ENCODE data around the gene CEP72.

The CEP72 gene

DNA sequence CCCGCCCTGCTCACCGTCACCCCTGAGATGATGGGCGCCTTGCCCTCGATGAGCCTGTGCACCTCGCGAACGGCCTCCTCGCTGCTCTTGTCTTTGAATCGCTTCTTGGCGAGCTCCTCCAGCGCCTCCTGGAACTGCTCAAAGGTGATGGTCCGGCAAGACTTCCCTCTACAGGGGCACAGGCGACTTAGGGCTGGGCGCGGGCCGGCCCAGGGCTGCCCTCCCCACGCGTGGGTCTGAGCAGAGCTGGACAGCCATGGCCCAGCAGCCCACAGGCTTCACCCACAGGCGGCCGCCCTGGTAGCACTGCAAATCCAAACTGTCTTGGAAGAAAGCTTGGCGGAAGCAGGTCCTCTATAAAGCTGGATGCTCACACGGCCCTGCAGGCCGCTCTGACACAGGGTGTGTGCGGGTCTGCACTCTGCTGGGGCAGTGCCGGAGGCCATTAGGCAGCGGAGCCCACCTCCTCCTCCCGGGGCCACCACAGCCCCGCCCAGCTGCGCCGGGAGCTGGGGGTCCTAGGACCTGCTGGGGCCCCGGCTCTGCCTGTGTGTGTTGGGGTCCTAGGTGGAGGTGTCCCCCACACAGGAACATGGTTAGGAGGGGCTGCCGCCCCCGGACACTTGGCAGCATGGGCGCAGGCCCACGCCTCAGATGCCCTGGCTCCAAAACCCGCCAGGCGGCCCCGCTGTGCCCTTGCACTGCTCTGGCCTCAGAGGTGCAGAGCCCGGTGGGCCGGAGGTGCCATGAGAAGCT is 54.0 kb downstream of the CEP72 start:
- H3K4me1 ChIP-seq (ENCODE audit: control insufficient read depth, low read length), result no peaks in the 10 kb centered on the region
- H3K36me3 ChIP-seq (ENCODE audit: control insufficient read depth, low read length), result peaks cover 29% of the 10 kb centered on the region

GRCh38 chr5:666816-667498 is 54.8 kb downstream of the CEP72 start:
- Histone ChIP-seq H3K4me1 (ENCODE audit: control insufficient read depth, low read length) (no peaks in the 10 kb centered on the region), H3K4me3 (ENCODE audit: low read length) (no peak overlapping the region), H3K9me3 (ENCODE audit: control insufficient read depth, insufficient read depth, low read length) (no peaks in the 10 kb centered on the region), H3K27ac (ENCODE audit: low read depth, low read length) (no peak overlapping the region), H4K20me1 (ENCODE audit: control insufficient read depth, insufficient read depth, low read depth, low read length) (no peaks in the 10 kb centered on the region), H3F3A (ENCODE audit: control insufficient read depth, insufficient read depth) (no peaks in the 10 kb centered on the region), H3K79me2 (ENCODE audit: control insufficient read depth, low read length) (no peaks in the 10 kb centered on the region), H3K4me2 (ENCODE audit: low read length) (no peak overlapping the region), H3K27me3 (ENCODE audit: control insufficient read depth, low read length) (no peaks in the 10 kb centered on the region), H3K36me3 (ENCODE audit: control insufficient read depth, low read length) (peaks cover 21% of the 10 kb centered on the region), H3K9me2 (replicated peaks; ENCODE audit: control insufficient read depth, low read length) (no peaks in the 10 kb centered on the region)
- TF ChIP-seq EZH2phosphoT487 (IDR thresholded peaks at IDR 0.05; ENCODE audit: borderline replicate concordance, low read length) (no peak), CTCF (IDR thresholded peaks at IDR 0.05; ENCODE audit: low read depth, low read length, poor library complexity, severe bottlenecking) (no peak)

More for the DNA sequence above, 54.0 kb downstream of the CEP72 start:
- no peak for TF ChIP-seq CTCF (IDR thresholded peaks at IDR 0.05; ENCODE audit: low read depth, low read length, poor library complexity, severe bottlenecking)
- TF ChIP-seq EZH2phosphoT487 (IDR thresholded peaks at IDR 0.05; ENCODE audit: borderline replicate concordance, low read length), result no peak
- H3K4me3 ChIP-seq (ENCODE audit: low read length), result no peak overlapping the region
- H3K4me2 ChIP-seq (ENCODE audit: low read length), result no peak overlapping the region
- no peaks in the 10 kb centered on the region for H3K9me2 ChIP-seq (replicated peaks; ENCODE audit: control insufficient read depth, low read length)
- H3K79me2 ChIP-seq (ENCODE audit: control insufficient read depth, low read length), result no peaks in the 10 kb centered on the region
- H3F3A ChIP-seq (ENCODE audit: control insufficient read depth, insufficient read depth), result no peaks in the 10 kb centered on the region
- H4K20me1 ChIP-seq (ENCODE audit: control insufficient read depth, insufficient read depth, low read depth, low read length), result no peaks in the 10 kb centered on the region
- H3K27me3 ChIP-seq (ENCODE audit: control insufficient read depth, low read length), result no peaks in the 10 kb centered on the region
- H3K9me3 ChIP-seq (ENCODE audit: control insufficient read depth, insufficient read depth, low read length), result no peaks in the 10 kb centered on the region
- no peak overlapping the region for H3K27ac ChIP-seq (ENCODE audit: low read depth, low read length)

GRCh38 chr5:668283-668995 is 56.3 kb downstream of the CEP72 start:
- TF ChIP-seq CTCF (IDR thresholded peaks at IDR 0.05; ENCODE audit: low read depth, low read length, poor library complexity, severe bottlenecking) (no peak), EZH2phosphoT487 (IDR thresholded peaks at IDR 0.05; ENCODE audit: borderline replicate concordance, low read length) (no peak)
- no peaks in the 10 kb centered on the region for H3K9me2 ChIP-seq (replicated peaks; ENCODE audit: control insufficient read depth, low read length)
- H3K79me2 ChIP-seq (ENCODE audit: control insufficient read depth, low read length), result no peaks in the 10 kb centered on the region
- no peaks in the 10 kb centered on the region for H3F3A ChIP-seq (ENCODE audit: control insufficient read depth, insufficient read depth)
- peaks cover 13% of the 10 kb centered on the region; the same call in 1 of the 2 replicates for H3K36me3 ChIP-seq (ENCODE audit: control insufficient read depth, low read length)
- H4K20me1 ChIP-seq (ENCODE audit: control insufficient read depth, insufficient read depth, low read depth, low read length), result no peaks in the 10 kb centered on the region; the same call in 1 of the 2 replicates
- no peak overlapping the region for H3K4me3 ChIP-seq (ENCODE audit: low read length)
- peaks cover 7% of the 10 kb centered on the region; the same call in 1 of the 2 replicates for H3K4me1 ChIP-seq (ENCODE audit: control insufficient read depth, low read length)
- no peak overlapping the region for H3K4me2 ChIP-seq (ENCODE audit: low read length)
- peaks cover 10% of the 10 kb centered on the region for H3K27me3 ChIP-seq (ENCODE audit: control insufficient read depth, low read length)
- H3K27ac ChIP-seq (ENCODE audit: low read depth, low read length), result no peak overlapping the region
- H3K9me3 ChIP-seq (ENCODE audit: control insufficient read depth, insufficient read depth, low read length), result no peaks in the 10 kb centered on the region
